HepG2 (cell line): ENCODE results near the gene ZFP69B. TPM values are rescaled to one million over a fixed set of nuclear protein-coding genes. Genes with fewer than 3 reads are reported as not detected.

Experiments
- CTCF ChIP-seq: sonication (generic); formaldehyde crosslinking; IDR thresholded peaks from 2 replicates; pipeline ENCODE4 v1.5.0; 2020; ENCODE audit warnings: mild to moderate bottlenecking, missing genetic modification reagents, moderate library complexity
- EED ChIP-seq: sonication (generic); formaldehyde crosslinking; IDR thresholded peaks from 2 replicates; pipeline ENCODE4 v1.5.0; 2020; ENCODE audit warnings: mild to moderate bottlenecking, missing genetic modification reagents
- ELF3 ChIP-seq: IDR thresholded peaks from 2 replicates; pipeline ENCODE4 v1.6.1; 2016; ENCODE audit warnings: missing genetic modification reagents, missing compliant biosample characterization
- ETV6 ChIP-seq: sonication (generic); formaldehyde crosslinking; conservative IDR thresholded peaks from 2 replicates; pipeline ENCODE4 v1.4.0; 2020; ENCODE audit warnings: missing genetic modification reagents
- MAF1 ChIP-seq: sonication (generic); formaldehyde crosslinking; IDR thresholded peaks from 2 replicates; pipeline ENCODE4 v1.5.0; 2020; ENCODE audit warnings: missing genetic modification reagents, borderline replicate concordance
- MYPOP ChIP-seq: sonication (generic); formaldehyde crosslinking; IDR thresholded peaks from 2 replicates; pipeline ENCODE4 v1.8.1; 2023; ENCODE audit warnings: mild to moderate bottlenecking, moderate library complexity, missing genetic modification reagents
- NR2F2 ChIP-seq: IDR thresholded peaks from 2 replicates; pipeline ENCODE4 v1.6.1; 2012; ENCODE audit warnings: low read depth, inconsistent platforms, borderline replicate concordance
- PHB2 ChIP-seq: fragments of 450-650 bp; IDR thresholded peaks from 2 replicates; pipeline ENCODE4 v1.6.1; 2018; ENCODE audit not compliant: partially characterized antibody
- SP140L ChIP-seq: sonication (generic); formaldehyde crosslinking; IDR thresholded peaks from 2 replicates; pipeline ENCODE4 v1.4.0; 2020; ENCODE audit warnings: missing genetic modification reagents, borderline replicate concordance
- STAT5B ChIP-seq: sonication (generic); formaldehyde crosslinking; IDR thresholded peaks from 2 replicates; pipeline ENCODE4 v1.4.0; 2020; ENCODE audit warnings: missing genetic modification reagents
- ZBED4 ChIP-seq: sonication (generic); formaldehyde crosslinking; IDR thresholded peaks from 2 replicates; pipeline ENCODE4 v1.4.0; 2020; ENCODE audit warnings: missing genetic modification reagents, borderline replicate concordance
- ZFAT ChIP-seq: sonication (generic); formaldehyde crosslinking; conservative IDR thresholded peaks from 2 replicates; pipeline ENCODE4 v1.8.1; 2023; ENCODE audit warnings: missing genetic modification reagents, inconsistent platforms
- ZFP90 ChIP-seq: sonication (generic); formaldehyde crosslinking; IDR thresholded peaks from 2 replicates; pipeline ENCODE4 v1.8.0; 2022; ENCODE audit warnings: missing genetic modification reagents, mild to moderate bottlenecking, inconsistent platforms, borderline replicate concordance
- ZMYM4 ChIP-seq: sonication (generic); formaldehyde crosslinking; IDR thresholded peaks from 2 replicates; pipeline ENCODE4 v1.8.1; 2023; ENCODE audit warnings: mild to moderate bottlenecking, missing genetic modification reagents
- ZNF224 ChIP-seq: sonication (generic); formaldehyde crosslinking; IDR thresholded peaks from 2 replicates; pipeline ENCODE4 v1.5.0; 2020; ENCODE audit warnings: mild to moderate bottlenecking, missing genetic modification reagents
- ZNF281 ChIP-seq: sonication (generic); formaldehyde crosslinking; IDR thresholded peaks from 2 replicates; pipeline ENCODE4 v1.4.0; 2020; ENCODE audit warnings: missing genetic modification reagents, borderline replicate concordance
- ZNF430 ChIP-seq: sonication (generic); formaldehyde crosslinking; IDR thresholded peaks from 2 replicates; pipeline ENCODE4 v1.9.0; 2021; ENCODE audit warnings: mild to moderate bottlenecking, missing genetic modification reagents
- ZNF547 ChIP-seq: sonication (generic); formaldehyde crosslinking; IDR thresholded peaks from 2 replicates; pipeline ENCODE4 v1.5.1; 2020; ENCODE audit warnings: mild to moderate bottlenecking, missing genetic modification reagents
- ZNF607 ChIP-seq: sonication (generic); formaldehyde crosslinking; IDR thresholded peaks from 2 replicates; pipeline ENCODE4 v1.5.1; 2020; ENCODE audit warnings: missing genetic modification reagents, mild to moderate bottlenecking, borderline replicate concordance
- ZNF7 ChIP-seq: IDR thresholded peaks from 2 replicates; pipeline ENCODE4 v1.6.1; 2016; ENCODE audit warnings: missing biosample characterization, missing genetic modification reagents
- polyA plus RNA-seq, 8 experiments: library from polyadenylated mRNA; depleted of rRNA in 3 of 8; stranded (reverse) in 7 of 8; unstranded in 1 of 8; fragments of >200 nt; fragmentation: Illumina TruSeq in 4 of 8; extraction: Trizol in 4 of 8; gene quantifications; 2 replicates each; pipeline versions ENCODE4 v1.2.1 to v1.2.3, GENCODE V29; 2011 to 2016; ENCODE audit warnings: low read depth in 4 of 8, missing spikeins in 1 of 8, mixed read lengths in 1 of 8; ENCODE audit not compliant: insufficient read depth in 1 of 8
- total RNA-seq, 5 experiments: library from RNA; depleted of rRNA; stranded (reverse); fragments of >200 nt; fragmentation: Illumina TruSeq; extraction: Trizol; gene quantifications; 2 replicates each; pipeline ENCODE4 v1.2.3, GENCODE V29; 2016; ENCODE audit warnings: low read depth in 1 of 5

Gene ZFP69B
- total and polyA plus RNA-seq, 2 of the 13 experiments (the other 11 are each of a cell fraction or from before 2014, with no cell fraction given): 4.6 to 7.7 TPM

- TF ChIP-seq CTCF (CRISPR knock-in tag): peak; percentile 46
- TF ChIP-seq ZNF547 (CRISPR knock-in tag): peak; percentile 61; the same call in 1 of the 2 replicates
- no peak for TF ChIP-seq PHB2
- TF ChIP-seq ZMYM4 (CRISPR knock-in tag): peak; percentile 94
- TF ChIP-seq ZNF224 (CRISPR knock-in tag): no peak
- peak; percentile 72; the same call in 1 of the 2 replicates for TF ChIP-seq ZNF607 (CRISPR knock-in tag)
- TF ChIP-seq NR2F2: no peak
- TF ChIP-seq ZNF7: no peak; the same call in 1 of the 2 replicates
- peak; percentile 76 for TF ChIP-seq ZBED4 (CRISPR knock-in tag)
- TF ChIP-seq ZNF430: peak; percentile 35; the same call in 1 of the 2 replicates
- TF ChIP-seq ZFAT: no peak
- TF ChIP-seq SP140L: no peak
- no peak; the same call in 1 of the 2 replicates for TF ChIP-seq ZFP90 (CRISPR knock-in tag)
- peak; percentile 67 for TF ChIP-seq ELF3 (CRISPR knock-in tag)
- TF ChIP-seq STAT5B (CRISPR knock-in tag): no peak
- TF ChIP-seq ETV6 (CRISPR knock-in tag): peak; percentile 70; the same call in 1 of the 2 replicates
- TF ChIP-seq MYPOP (CRISPR knock-in tag): peak; percentile 100
- TF ChIP-seq EED (CRISPR knock-in tag): no peak
- TF ChIP-seq ZNF281 (CRISPR knock-in tag): peak; percentile 25; the same call in 1 of the 2 replicates
- no peak for TF ChIP-seq MAF1 (CRISPR knock-in tag)
Observed at GRCh38 chr1:40449684-40450494, at the start of gene ZFP69B (continued).
